Activated CD4-positive, alpha-beta T cell treated with anti-CD3 and anti-CD28 coated beads, Interleukin-2, amount 50 U/mL, for 4 hours (primary cell): ENCODE data around the gene DUSP28.
"Not testable (repeated sequence)": the region's sequence is repeated elsewhere in the genome, so short reads cannot be mapped to it uniquely, and the experiment has no call there.

Experiments
- DNase-seq, 2 experiments: peaks; one replicate each; pipeline ENCODE4 v3.0.0-alpha.2; 2020

DUSP28 gene, protein sequence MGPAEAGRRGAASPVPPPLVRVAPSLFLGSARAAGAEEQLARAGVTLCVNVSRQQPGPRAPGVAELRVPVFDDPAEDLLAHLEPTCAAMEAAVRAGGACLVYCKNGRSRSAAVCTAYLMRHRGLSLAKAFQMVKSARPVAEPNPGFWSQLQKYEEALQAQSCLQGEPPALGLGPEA

GRCh38 chr2:240560084-240560479 lies at the start of gene DUSP28:
Gene DUSP28, plus strand, starts transcription at chr2:240560357. Its CDS starts 328 bp downstream, at chr2:240560685.
- DNase-seq = peak; percentile 82 to 83

- no peak for DNase-seq
These were observed 49.5 kb upstream of the DUSP28 start for GRCh38 chr2:240510513-240511210.

DNA sequence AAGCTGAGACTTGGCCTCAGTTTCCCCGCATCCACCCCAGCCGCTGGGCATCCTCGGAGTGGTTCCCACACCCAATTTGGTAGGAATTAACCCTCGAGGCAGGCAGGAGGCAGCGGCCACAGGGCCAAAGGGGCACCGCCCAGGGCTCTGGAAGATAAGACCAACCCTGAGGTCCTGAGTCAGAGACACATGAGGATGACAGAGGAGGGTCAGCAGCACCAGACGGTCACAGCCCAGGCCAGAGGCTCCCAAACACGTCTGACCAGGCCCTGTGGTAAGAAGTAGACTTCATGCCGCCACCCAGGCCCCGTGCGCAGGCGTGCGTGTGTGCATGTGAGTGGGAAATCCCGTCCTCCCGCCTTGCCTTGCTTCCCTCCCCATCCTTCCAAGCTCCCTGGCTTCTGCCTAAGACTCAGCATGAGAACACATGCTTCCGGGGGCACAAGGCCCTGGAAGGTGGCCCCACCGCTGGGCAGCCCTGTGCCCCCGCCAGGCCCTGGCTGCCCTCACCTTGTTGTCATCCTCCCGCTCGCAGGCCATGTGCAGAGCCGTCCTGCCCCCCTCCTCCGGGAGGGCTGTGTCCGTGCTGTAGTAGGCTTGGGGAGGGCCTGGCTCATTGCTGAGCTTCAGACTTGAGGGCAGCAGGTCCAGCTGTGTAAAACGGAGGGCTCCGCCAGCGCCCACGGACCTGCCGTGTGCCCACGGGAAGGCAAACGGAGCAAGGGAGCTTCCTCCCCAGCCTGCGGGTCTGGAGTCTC lies 48.6 kb upstream of the DUSP28 start:
- no peak for DNase-seq

DNA sequence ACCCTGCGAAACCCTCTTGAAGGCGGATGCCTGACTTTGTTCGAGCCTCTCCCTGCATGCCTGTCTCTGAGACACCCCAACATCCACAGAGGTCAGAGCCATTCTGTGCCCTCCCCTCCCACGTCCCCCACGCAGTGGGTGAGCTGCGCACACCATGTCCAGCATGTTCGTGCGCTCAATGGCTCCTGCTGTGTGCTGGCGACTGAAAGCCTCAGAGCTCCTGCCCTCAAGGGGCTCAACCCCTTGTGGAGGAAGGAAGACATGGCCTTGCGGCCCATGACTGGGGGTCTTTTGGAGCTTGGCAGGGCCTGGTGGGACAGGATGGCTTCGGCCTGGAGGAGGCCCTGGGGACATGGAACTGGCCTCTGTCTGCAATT lies 48.1 kb upstream of the DUSP28 start:
- DNase-seq = no peak

GRCh38 chr2:240512666-240513535 lies 47.3 kb upstream of the DUSP28 start:
- DNase-seq = no peak

DNA sequence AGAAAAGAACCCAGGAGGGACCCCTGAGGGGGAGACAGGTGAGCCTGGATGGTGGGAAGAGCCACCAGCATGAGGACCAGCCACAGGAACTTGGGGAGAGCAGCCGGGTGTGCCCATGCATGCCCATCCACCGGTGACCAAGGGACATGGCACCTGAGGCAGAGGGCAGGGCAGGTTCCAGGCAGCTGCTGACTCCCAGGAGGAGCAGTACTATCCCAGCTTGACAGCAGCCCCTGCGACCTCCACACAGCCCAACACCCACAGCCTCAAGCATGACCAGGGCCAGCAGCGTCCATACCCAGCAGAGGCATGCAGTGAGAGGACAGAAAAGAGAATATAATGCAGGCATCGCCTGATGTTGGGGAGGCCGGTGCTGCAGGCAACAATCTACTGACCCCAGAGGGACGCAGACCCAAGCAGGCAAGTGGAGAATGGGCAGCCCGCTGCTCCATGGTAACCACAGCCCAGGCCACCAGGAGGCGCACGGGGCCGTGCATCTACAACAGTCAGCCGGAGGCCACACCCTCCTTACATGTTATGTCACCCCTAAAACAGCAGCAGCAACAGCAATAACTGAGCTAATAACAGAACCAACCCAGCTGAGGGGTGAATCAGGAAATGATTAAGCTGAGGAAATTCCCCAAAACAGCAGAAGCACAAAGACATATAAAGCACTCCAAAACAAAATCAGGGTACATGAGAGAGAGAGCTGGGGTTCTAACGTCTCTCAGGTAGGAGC lies 46.4 kb upstream of the DUSP28 start:
- peak; percentile 80 to 83 for DNase-seq

DNA sequence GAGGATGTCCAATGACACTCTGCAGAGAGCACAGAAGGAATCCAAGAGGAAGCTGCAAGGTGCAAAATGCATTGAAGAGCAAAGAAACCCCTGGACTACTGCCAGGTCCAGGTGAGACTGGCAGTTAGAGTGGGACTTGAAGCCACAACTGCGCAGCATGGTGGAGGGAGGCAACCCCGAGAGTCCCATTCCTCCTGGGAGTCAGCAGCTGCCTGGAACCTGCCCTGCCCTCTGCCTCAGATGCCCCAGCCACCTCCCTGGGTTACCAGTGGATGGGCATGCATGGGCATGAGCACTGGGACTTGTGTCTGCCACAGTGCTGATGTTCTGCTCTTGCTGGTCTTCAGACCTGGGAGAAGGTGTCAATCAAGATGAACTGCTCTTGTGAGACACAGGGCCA lies 45.5 kb upstream of the DUSP28 start:
- DNase-seq = no peak

- DNase-seq = no peak
These were observed 42.8 kb upstream of the DUSP28 start for GRCh38 chr2:240517342-240517741.

DNA sequence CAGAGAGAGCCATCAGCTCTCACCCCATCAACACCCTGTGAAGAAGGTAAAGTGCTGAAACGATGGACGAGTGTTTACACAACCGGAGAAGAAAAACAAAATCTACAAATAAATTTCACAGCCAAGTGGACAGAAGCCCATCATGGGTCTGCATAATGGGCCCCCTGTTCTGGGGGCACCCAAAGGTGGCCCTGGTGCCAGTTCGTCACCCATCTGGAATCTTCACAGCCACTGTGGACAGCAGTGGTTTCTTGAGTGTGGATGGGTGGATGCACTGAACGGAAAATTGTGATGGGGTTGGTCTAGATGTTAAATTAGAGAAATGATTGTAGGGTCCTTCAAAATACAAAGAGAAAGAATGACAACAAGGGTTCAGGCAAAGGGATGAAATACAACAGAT lies 41.2 kb upstream of the DUSP28 start:
- no peak for DNase-seq

DNA sequence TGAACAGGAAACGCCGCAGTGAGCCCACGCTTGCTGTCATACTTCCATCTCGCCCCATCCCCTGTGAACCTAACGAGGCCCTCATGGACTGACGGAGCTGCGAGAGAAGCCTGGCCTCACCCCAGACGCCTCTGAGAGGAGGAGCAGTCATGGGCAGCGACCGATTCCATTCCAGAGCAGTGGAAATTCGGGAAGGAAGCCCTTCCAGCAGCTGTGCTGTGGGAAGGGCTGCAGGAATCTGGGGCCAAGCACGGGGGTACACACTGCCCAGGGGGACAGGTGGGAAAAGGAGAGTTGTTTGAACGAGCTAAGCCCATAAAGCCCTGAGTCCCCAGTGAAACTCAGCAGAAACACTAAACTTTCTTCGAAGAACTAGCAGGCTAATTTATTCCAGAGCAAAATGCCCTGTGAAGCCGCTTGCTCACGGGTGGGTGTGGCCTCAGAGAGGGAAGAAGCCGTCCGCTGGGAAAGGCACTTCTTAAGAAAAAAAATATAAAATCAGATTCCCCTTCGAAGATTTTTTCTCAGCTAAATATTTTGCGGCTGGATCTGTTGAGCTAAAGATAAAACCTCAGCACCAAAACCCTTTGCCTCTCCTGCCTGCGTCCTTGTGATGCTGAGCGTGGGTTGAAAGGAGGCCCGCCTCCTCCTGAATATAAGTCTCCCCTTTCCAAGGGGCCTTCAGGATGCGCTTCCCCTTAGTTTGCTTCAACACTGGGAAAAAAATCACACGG lies 40.6 kb upstream of the DUSP28 start:
- DNase-seq = no peak

DNA sequence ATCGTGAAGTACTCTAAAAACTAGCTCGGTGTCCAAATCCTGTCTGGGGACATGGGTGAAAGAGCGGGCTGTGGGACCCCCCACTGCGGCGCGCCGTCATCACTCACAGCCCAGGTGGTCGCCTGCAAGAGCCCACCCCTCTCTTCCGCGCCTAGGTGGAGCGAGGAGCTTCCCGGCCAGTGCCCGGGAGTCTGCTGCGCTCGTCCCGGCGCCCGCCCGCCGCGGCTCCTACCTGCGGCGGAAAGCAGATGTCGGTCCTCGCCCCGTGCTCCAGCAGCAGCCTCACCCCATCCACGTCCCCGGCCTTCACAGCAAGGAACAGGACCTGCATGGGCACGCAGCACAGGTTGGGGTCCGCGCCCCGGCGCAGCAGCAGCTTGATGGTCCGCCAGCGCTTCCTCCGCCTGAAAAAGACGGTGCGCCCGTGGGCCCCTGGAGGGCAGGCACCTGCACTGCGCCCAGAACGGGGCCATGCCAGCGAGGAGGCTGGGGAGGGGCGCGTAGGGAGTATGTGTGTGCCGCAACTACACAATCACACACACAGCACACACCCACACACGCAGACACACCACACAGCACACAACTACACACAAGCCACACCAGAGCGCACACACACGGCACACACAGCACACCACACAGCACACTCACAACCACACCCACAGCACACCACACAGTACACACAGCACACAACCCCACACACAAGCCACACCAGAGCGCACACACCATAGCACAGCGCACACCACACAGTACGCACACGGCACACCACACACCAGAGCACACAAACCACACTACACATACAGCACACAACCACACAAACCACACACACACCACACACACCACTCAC lies 39.8 kb upstream of the DUSP28 start:
- no peak for DNase-seq

GRCh38 chr2:240520974-240521350 lies 39.2 kb upstream of the DUSP28 start:
- no peak for DNase-seq

- not testable (repeated sequence) for DNase-seq
These were observed 38.3 kb upstream of the DUSP28 start for GRCh38 chr2:240521885-240522284.

DNA sequence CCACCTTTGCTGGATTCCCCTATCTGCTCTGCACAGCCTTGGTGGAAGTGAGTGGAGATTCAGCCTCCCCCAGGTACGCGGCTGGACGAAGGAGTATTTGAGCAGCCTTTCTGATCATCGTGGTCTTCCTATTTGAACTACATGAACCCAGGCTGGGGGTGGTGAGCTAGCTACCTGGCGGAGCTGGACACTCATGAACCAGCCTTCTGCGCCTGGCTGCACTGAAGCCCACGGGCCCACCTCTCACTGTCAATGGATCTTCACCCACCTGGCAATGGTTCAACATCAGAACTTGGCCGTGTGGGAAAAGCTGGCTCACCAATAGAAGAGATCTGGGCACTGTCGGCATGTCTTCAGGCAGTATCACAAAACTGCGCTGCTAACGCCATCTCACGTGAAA lies 37.8 kb upstream of the DUSP28 start:
- no peak for DNase-seq

GRCh38 chr2:240523451-240524281 lies 36.5 kb upstream of the DUSP28 start:
- DNase-seq = no peak

GRCh38 chr2:240524963-240525718 lies 35.0 kb upstream of the DUSP28 start:
- DNase-seq = no peak

- DNase-seq = no peak
These were observed 34.4 kb upstream of the DUSP28 start for GRCh38 chr2:240525802-240526201.

DNA sequence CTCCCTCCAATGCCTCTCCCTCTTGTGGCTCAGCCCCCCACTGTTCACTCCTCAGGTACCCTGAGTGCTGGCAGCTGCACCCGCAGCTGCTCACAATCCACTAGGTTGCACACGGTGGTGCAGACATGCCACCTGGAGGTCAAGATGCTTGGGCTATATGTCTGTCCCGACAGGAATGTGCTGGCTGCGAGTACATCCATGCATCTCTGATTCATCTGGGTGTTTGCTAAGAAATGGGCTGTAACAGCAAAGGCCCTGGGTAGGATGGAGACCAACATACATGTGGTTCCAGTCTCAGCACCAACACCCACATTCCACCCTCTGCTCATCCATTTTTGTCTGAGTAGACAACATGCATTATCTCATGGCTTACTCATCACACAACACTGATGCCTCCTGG lies 33.6 kb upstream of the DUSP28 start:
- no peak for DNase-seq

- no peak for DNase-seq
These were observed 32.9 kb upstream of the DUSP28 start for GRCh38 chr2:240527153-240527750.
